IMR-90 (cell line): Measurements from ENCODE around the gene PCBP3. TPM values are rescaled to one million over a fixed set of nuclear protein-coding genes. Genes with fewer than 3 reads are reported as not detected.
A peak's percentile ranks its signal among the peaks of the same experiment; 100 is the strongest.

Source experiments
- ATAC-seq: fragments of 200-7000 bp; cut with Tn5 transposase; 2 replicates; pipeline ENCODE4 v1.9.1; 2020; ENCODE audit warnings: low read depth, mild to moderate bottlenecking, moderate library complexity
- BruUV-seq: library from RNA; stranded (reverse); fragments of 400-500 nt; replicated peaks from 2 replicates; lab custom pipeline; 2021; lab: Mats Ljungman, UMichigan
- CTCF ChIA-PET: fragments of 300-600 bp; formaldehyde crosslinking; extraction: SDS; loops from one replicate; lab custom pipeline; 2021; ENCODE audit warnings: antibody characterized with exemption; lab: Yijun Ruan, JAX
- POLR2A ChIA-PET: fragments of 300-600 bp; sonication (Branson Sonifier 250); formaldehyde crosslinking; loops from one replicate; lab custom pipeline; 2022; ENCODE audit warnings: antibody characterized with exemption; ENCODE audit not compliant: unreplicated experiment; lab: Charles Lee
- DNase-seq: peaks from one replicate; pipeline ENCODE4 v3.0.0; 2013
- H2AFZ ChIP-seq: replicated peaks from 2 replicates; pipeline ENCODE3; 2013; ENCODE audit warnings: low read length, mild to moderate bottlenecking; ENCODE audit not compliant: poor library complexity
- H2AK5ac ChIP-seq: 2 replicates; pipeline ENCODE4 v1.6.1; 2013; ENCODE audit warnings: low read depth, low read length, inconsistent platforms
- H2AK9ac ChIP-seq: replicated peaks from 2 replicates; pipeline ENCODE3; 2013; ENCODE audit warnings: mild to moderate bottlenecking, low read depth, low read length, moderate library complexity; ENCODE audit not compliant: poor library complexity
- H2BK120ac ChIP-seq: 2 replicates; pipeline ENCODE4 v1.6.1; 2013; ENCODE audit warnings: low read depth, low read length, inconsistent platforms
- H2BK15ac ChIP-seq: 3 replicates; pipeline ENCODE4 v1.6.1; 2013; ENCODE audit warnings: low read depth, low read length, inconsistent platforms
- H2BK20ac ChIP-seq: 2 replicates; pipeline ENCODE4 v1.6.1; 2013; ENCODE audit warnings: low read depth, mild to moderate bottlenecking, inconsistent platforms, low read length, moderate library complexity
- H2BK5ac ChIP-seq: 2 replicates; pipeline ENCODE4 v1.6.1; 2013; ENCODE audit warnings: mild to moderate bottlenecking, low read depth, low read length, inconsistent platforms; ENCODE audit not compliant: poor library complexity, severe bottlenecking
- H3K14ac ChIP-seq: replicated peaks from 2 replicates; pipeline ENCODE4 v1.6.1; 2013; ENCODE audit warnings: low read depth, low read length, inconsistent platforms
- H3K18ac ChIP-seq: 2 replicates; pipeline ENCODE4 v1.6.1; 2013; ENCODE audit warnings: low read depth, low read length, control low read depth
- H3K23ac ChIP-seq: 2 replicates; pipeline ENCODE4 v1.6.1; 2013; ENCODE audit warnings: low read depth, low read length, inconsistent platforms
- H3K27ac ChIP-seq: 2 replicates; pipeline ENCODE4 v1.5.1; 2013; ENCODE audit warnings: mild to moderate bottlenecking, control low read depth, low read length; ENCODE audit not compliant: insufficient read depth
- H3K27me3 ChIP-seq: 2 replicates; pipeline ENCODE4 v1.6.1; 2013; ENCODE audit warnings: low read length; ENCODE audit not compliant: control insufficient read depth, insufficient read depth
- H3K36me3 ChIP-seq: 2 replicates; pipeline ENCODE4 v1.6.1; 2013; ENCODE audit warnings: low read length, mixed read lengths; ENCODE audit not compliant: control insufficient read depth, insufficient read depth
- H3K4ac ChIP-seq: 2 replicates; pipeline ENCODE4 v1.6.1; 2013; ENCODE audit warnings: low read depth, low read length, inconsistent platforms
- H3K4me1 ChIP-seq: 2 replicates; pipeline ENCODE4 v1.6.1; 2013; ENCODE audit warnings: low read length, mixed read lengths; ENCODE audit not compliant: control insufficient read depth, insufficient read depth
- H3K4me2 ChIP-seq: 2 replicates; pipeline ENCODE4 v1.6.1; 2013; ENCODE audit warnings: low read depth, mild to moderate bottlenecking, control low read depth, low read length, moderate library complexity
- H3K4me3 ChIP-seq: 2 replicates; pipeline ENCODE4 v1.5.1; 2013; ENCODE audit warnings: low read depth, mild to moderate bottlenecking, control low read depth, low read length, moderate library complexity; ENCODE audit not compliant: insufficient read depth
- H3K56ac ChIP-seq: 2 replicates; pipeline ENCODE4 v1.6.1; 2013; ENCODE audit warnings: low read length, inconsistent platforms; ENCODE audit not compliant: insufficient read depth; ENCODE audit errors: extremely low read depth
- H3K79me1 ChIP-seq, 2 experiments: 2 replicates each; pipeline ENCODE4 v1.6.1; 2013; ENCODE audit warnings: low read length in 2 of 2, inconsistent platforms in 1 of 2, low read depth in 1 of 2
- H3K9ac ChIP-seq: 2 replicates; pipeline ENCODE4 v1.6.1; 2013; ENCODE audit warnings: low read depth, low read length, control low read depth
- H3K9me1 ChIP-seq: 2 replicates; pipeline ENCODE4 v1.6.1; 2013; ENCODE audit warnings: low read length, inconsistent platforms; ENCODE audit not compliant: insufficient read depth
- H3K9me3 ChIP-seq: 2 replicates; pipeline ENCODE4 v1.6.1; 2013; ENCODE audit warnings: low read length; ENCODE audit not compliant: control insufficient read depth, insufficient read depth
- H4K20me1 ChIP-seq: 2 replicates; pipeline ENCODE4 v1.6.1; 2013; ENCODE audit warnings: low read length, inconsistent platforms; ENCODE audit not compliant: insufficient read depth
- H4K5ac ChIP-seq: 2 replicates; pipeline ENCODE4 v1.6.1; 2013; ENCODE audit warnings: mild to moderate bottlenecking, low read depth, low read length, control low read depth
- H4K8ac ChIP-seq, 2 experiments: 2 replicates each; pipeline ENCODE4 v1.6.1; 2013; ENCODE audit warnings: low read depth in 2 of 2, low read length in 2 of 2, control low read depth in 1 of 2, inconsistent platforms in 1 of 2
- H4K91ac ChIP-seq: 2 replicates; pipeline ENCODE4 v1.6.1; 2013; ENCODE audit warnings: low read depth, low read length, inconsistent platforms; ENCODE audit not compliant: insufficient read depth
- CEBPB ChIP-seq: IDR thresholded peaks from 2 replicates; pipeline ENCODE4 v1.6.1; 2012; ENCODE audit warnings: low read depth, low read length, improper control_type of control experiment
- CHD1 ChIP-seq: IDR thresholded peaks from 2 replicates; pipeline ENCODE4 v1.6.1; 2012; ENCODE audit warnings: low read depth, low read length, improper control_type of control experiment
- FOS ChIP-seq: fragments of 150-350 bp; IDR thresholded peaks from 2 replicates; pipeline ENCODE4 v1.6.1; 2016; ENCODE audit warnings: low read depth, low read length
- MXI1 ChIP-seq: IDR thresholded peaks from 2 replicates; pipeline ENCODE4 v1.6.1; 2012; ENCODE audit warnings: low read depth, mild to moderate bottlenecking, low read length, moderate library complexity, borderline replicate concordance
- POLR2A ChIP-seq: IDR thresholded peaks from 2 replicates; pipeline ENCODE4 v1.6.1; 2012; ENCODE audit warnings: mild to moderate bottlenecking, low read depth, low read length
- USF2 ChIP-seq: fragments of 150-350 bp; IDR thresholded peaks from 2 replicates; pipeline ENCODE4 v1.6.1; 2017; ENCODE audit warnings: mild to moderate bottlenecking, antibody characterized with exemption, low read length, low read depth
- WGBS, 2 experiments: methylation state at CpG; one replicate each; pipeline versions ENCODE4 v1.1.5 to v1.1.7; 2013; ENCODE audit warnings: missing lambda C conversion rate in 2 of 2; ENCODE audit not compliant: insufficient read length in 1 of 2; ENCODE audit errors: extremely low coverage in 2 of 2; 5-methylcytosine and 5-hydroxymethylcytosine counted together
- dilution Hi-C: fragments of 300-500 bp; cut with HindIII; formaldehyde crosslinking; loops from one replicate; pipeline ENCODE4 v1.14.3; 2018; ENCODE audit warnings: low sequenced_read_pairs; ENCODE audit not compliant: unreplicated experiment
- in situ Hi-C: fragments of 300-500 bp; cut with MboI; formaldehyde crosslinking; loops from 3 replicates; pipeline ENCODE4 v1.14.3; 2019; ENCODE audit warnings: low sequenced_read_pairs, inconsistent platforms, mixed read lengths
- intact Hi-C: fragments of 100-400 bp; cut with micrococcal nuclease; formaldehyde crosslinking; loops from 2 replicates; pipeline ENCODE4 v1.10.0; 2022
- polyA plus RNA-seq, 3 experiments: library from polyadenylated mRNA; depleted of rRNA; stranded (reverse); fragments of >200 nt; gene quantifications; 2 replicates each; pipeline ENCODE4 v1.2.3, GENCODE V29; 2012; ENCODE audit warnings: low replicate concordance in 1 of 3
- total RNA-seq: library from RNA; depleted of rRNA; stranded (reverse); fragments of >200 nt; gene quantifications from 2 replicates; pipeline ENCODE4 v1.2.3, GENCODE V29; 2012
- TF ChIP-seq, protein P1 (sequence below): conservative IDR thresholded peaks from 2 replicates; pipeline ENCODE4 v1.5.1; 2012; ENCODE audit warnings: mild to moderate bottlenecking, low read depth, low read length, improper control_type of control experiment

PCBP3 gene
- total and polyA plus RNA-seq, 2 of the 4 experiments (the other 2 are of a cell fraction), result 2.9 to 3.9 TPM

DNA sequence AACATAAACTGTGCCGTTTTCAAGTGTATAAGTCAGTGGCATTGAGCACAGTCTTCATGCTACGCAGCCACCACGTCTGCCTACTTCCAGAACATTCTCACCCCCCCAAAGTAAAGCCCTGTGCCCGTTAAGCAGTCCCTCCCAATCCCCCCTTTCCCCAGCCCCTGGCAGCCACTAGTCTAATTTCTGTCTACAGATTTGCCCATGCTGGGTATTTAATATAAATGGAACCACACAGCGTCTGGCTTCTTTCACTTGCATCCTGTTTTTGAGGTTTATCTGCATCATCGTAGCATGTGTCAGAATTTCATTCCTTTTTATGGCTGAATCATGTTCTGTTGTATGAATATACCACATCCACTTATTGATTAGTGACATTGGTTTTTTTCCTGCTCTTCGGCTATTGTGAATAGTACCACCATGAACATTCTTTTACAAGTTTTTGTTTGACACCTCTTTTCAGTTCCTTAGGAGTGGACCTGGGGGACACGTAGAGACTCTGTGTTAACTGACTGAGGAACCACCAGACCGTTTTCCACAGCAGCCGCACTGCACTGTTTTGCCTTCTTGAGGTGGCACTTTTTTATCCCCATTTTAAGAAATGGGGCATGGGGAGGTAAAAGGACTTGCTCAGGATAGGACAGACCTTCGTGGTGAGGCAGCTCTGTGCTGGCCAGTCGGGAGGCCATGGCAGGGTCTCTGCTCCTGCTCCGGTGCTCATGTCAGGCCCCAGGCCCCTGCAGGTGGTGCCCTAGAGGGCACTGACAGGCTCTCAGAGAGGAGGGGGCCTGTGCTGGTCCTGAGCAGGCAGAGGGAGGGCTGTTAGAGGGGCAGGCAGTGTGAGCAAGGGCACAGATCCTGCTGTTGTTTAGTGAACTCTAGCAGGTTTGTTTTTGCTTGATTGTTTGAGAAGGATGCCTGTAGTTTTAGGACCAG lies 123.8 kb downstream of the PCBP3 start:
- H3K23ac ChIP-seq, result no peak overlapping the region
- intact Hi-C loops (no loop called here), dilution Hi-C loops (no loop called here), in situ Hi-C loops (no loop called here)
- no peak overlapping the region for H2BK120ac ChIP-seq
- no peak overlapping the region for H4K5ac ChIP-seq
- H3K36me3 ChIP-seq, result no peaks in the 10 kb centered on the region
- no peak overlapping the region for H3K14ac ChIP-seq
- H3K9me1 ChIP-seq, result no peaks in the 10 kb centered on the region
- no peak overlapping the region for H4K91ac ChIP-seq
- no peaks in the 10 kb centered on the region for H4K20me1 ChIP-seq
- no peak overlapping the region for H3K4me3 ChIP-seq
- no TSS peak for BruUV-seq
- no peaks in the 10 kb centered on the region for H3K9me3 ChIP-seq
- no peaks in the 10 kb centered on the region for H3K79me1 ChIP-seq
- H2AK9ac ChIP-seq, result no peak overlapping the region
- no peak overlapping the region for H2BK20ac ChIP-seq
- CTCF ChIA-PET, result no interaction called here
- ATAC-seq, result peak; percentile 24; the same call in 1 of the 2 replicates
- no peak overlapping the region for H2AFZ ChIP-seq
- peaks cover 1% of the 10 kb centered on the region for H3K4me1 ChIP-seq
- TF ChIP-seq CHD1, result no peak
- TF ChIP-seq USF2, result no peak
- TF ChIP-seq MXI1, result no peak
- TF ChIP-seq POLR2A, result no peak
- TF ChIP-seq FOS, result no peak
- no peak for TF ChIP-seq CEBPB
- TF ChIP-seq, protein P1, sequence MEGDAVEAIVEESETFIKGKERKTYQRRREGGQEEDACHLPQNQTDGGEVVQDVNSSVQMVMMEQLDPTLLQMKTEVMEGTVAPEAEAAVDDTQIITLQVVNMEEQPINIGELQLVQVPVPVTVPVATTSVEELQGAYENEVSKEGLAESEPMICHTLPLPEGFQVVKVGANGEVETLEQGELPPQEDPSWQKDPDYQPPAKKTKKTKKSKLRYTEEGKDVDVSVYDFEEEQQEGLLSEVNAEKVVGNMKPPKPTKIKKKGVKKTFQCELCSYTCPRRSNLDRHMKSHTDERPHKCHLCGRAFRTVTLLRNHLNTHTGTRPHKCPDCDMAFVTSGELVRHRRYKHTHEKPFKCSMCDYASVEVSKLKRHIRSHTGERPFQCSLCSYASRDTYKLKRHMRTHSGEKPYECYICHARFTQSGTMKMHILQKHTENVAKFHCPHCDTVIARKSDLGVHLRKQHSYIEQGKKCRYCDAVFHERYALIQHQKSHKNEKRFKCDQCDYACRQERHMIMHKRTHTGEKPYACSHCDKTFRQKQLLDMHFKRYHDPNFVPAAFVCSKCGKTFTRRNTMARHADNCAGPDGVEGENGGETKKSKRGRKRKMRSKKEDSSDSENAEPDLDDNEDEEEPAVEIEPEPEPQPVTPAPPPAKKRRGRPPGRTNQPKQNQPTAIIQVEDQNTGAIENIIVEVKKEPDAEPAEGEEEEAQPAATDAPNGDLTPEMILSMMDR, result no peak
- no peak overlapping the region for H2BK5ac ChIP-seq
- no peak overlapping the region for H4K8ac ChIP-seq
- 92% methylated on average over 2 of the region's 13 CpGs; no CpG with 5 or more reads in 1 of the 2 experiments for WGBS, 2 experiments
- no peak overlapping the region for H3K27ac ChIP-seq
- H3K4me2 ChIP-seq, result no peak overlapping the region
- POLR2A ChIA-PET, result no interaction called here
- H3K27me3 ChIP-seq, result no peaks in the 10 kb centered on the region
- no peak overlapping the region for H2BK15ac ChIP-seq
- H3K56ac ChIP-seq, result no peak overlapping the region
- H3K18ac ChIP-seq, result no peak overlapping the region
- peak; percentile 51 for DNase-seq
- H3K9ac ChIP-seq, result no peak overlapping the region
- no peak overlapping the region for H3K4ac ChIP-seq
- H2AK5ac ChIP-seq, result no peak overlapping the region
